GM12878 (cell line): Measurements from ENCODE around the gene RARB.

Source experiments
- EZH2 ChIP-seq: IDR thresholded peaks from 2 replicates; pipeline ENCODE4 v1.6.1; 2012; ENCODE audit warnings: low read depth, mild to moderate bottlenecking, control low read depth, inconsistent platforms, low read length, borderline replicate concordance; ENCODE audit not compliant: control insufficient read depth
- HDAC2 ChIP-seq: fragments of 200-600 bp; sonication (generic); IDR thresholded peaks from 2 replicates; pipeline ENCODE4 v1.6.1; 2017
- NFIC ChIP-seq: IDR thresholded peaks from 2 replicates; pipeline ENCODE4 v1.6.1; 2012; ENCODE audit warnings: low read depth, mild to moderate bottlenecking, inconsistent platforms, low read length, moderate library complexity
- SREBF1 ChIP-seq: IDR thresholded peaks from 2 replicates; pipeline ENCODE4 v1.6.1; 2012; ENCODE audit warnings: mild to moderate bottlenecking, low read length

DNA sequence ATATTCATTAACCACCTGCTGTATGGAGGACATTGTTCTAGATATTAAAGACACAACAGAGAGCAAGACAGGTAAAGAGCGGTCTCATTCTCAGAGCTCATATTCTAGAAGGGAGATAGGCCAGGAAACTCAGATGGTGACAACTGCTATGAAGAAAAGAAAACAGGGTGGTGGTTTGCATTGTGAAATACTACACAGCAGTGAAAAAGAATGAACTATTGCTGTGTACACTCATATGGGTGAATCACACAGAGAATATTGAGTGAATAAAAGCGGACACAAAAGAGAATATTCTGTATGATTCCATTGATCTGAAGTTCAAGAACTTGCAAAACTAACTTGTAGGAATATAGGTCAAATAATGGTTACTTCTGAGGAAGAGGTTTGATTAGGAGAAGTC is 159.9 kb downstream of the RARB start:
- TF ChIP-seq EZH2 (no peak), SREBF1 (no peak), NFIC (no peak), HDAC2 (no peak)
